ENCODE results near the gene COL4A6. TPM values are rescaled to one million over a fixed set of nuclear protein-coding genes. Genes with fewer than 3 reads are reported as not detected.
"Not testable (repeated sequence)": the region's sequence is repeated elsewhere in the genome, so short reads cannot be mapped to it uniquely, and the experiment has no call there.

Gene COL4A6
- polyA plus RNA-seq (2012; ENCODE audit: insufficient read depth, insufficient read length, low read depth), result not detected

DNA sequence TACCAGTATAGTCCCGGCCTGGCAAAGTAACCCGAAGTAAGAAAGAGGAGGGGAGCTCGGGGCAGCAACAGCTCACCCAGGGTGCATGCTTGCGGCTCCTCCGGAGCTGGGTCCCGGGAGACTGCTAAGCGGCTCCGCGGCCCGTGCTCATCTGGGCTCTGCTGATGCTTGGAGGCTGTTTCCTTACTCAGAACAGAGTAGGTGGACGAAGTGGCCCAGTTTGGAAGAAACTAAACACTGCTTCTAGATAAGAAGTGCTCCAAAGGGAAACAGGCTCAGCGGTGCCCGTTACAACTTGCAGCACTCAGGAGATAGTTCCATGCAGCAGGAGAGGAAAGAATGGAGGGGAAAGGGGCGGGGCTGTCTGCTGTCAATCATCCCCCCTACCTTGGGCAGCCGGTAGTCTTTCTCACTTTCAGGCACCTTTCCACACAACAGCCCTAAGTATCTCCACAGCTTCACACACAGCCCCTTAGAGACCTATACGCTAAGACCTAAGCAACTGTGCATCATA lies at the start of gene COL4A6:
Gene COL4A6 (minus strand): TSS at position 313 of the 514 bp plus-strand sequence. CDS start 226 bp downstream, at position 87.
- H3K27me3 ChIP-seq, result no peaks in the 10 kb centered on the region; the same call in 1 of the 2 replicates
- no peaks in the 10 kb centered on the region for H3K36me3 ChIP-seq
- TF ChIP-seq, protein P1, sequence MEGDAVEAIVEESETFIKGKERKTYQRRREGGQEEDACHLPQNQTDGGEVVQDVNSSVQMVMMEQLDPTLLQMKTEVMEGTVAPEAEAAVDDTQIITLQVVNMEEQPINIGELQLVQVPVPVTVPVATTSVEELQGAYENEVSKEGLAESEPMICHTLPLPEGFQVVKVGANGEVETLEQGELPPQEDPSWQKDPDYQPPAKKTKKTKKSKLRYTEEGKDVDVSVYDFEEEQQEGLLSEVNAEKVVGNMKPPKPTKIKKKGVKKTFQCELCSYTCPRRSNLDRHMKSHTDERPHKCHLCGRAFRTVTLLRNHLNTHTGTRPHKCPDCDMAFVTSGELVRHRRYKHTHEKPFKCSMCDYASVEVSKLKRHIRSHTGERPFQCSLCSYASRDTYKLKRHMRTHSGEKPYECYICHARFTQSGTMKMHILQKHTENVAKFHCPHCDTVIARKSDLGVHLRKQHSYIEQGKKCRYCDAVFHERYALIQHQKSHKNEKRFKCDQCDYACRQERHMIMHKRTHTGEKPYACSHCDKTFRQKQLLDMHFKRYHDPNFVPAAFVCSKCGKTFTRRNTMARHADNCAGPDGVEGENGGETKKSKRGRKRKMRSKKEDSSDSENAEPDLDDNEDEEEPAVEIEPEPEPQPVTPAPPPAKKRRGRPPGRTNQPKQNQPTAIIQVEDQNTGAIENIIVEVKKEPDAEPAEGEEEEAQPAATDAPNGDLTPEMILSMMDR (IDR thresholded peaks at IDR 0.05; ENCODE audit: low read depth, low read length), result no peak
- H3K4me1 ChIP-seq, result no peaks in the 10 kb centered on the region
- no peaks in the 10 kb centered on the region for H3K9me3 ChIP-seq
- H3K4me3 ChIP-seq (ENCODE audit: low read depth, low read length), result no peak within 1 kb of the TSS
- DNase-seq, result no peak

DNA sequence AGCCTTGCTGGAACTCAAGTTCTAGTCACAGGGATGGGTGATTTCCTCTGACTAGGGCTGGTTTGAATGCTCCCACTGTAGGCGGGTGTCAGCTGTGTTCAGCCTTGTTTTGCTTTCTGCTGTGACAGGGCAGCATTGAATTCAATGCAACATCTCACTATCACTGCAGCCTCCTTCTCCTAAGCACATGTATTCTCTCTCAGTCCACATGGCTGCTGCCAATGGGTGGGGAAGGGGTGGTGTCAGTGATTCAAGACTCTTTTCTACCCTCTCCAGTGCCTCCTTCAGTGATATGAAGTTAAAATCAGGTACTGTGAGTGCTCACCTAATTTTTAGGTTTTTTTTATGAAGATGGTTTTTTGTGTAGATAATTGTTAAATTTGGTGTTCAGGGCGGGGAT lies 47.7 kb upstream of the COL4A6 start:
- Histone ChIP-seq H3K4me1 (no peaks in the 10 kb centered on the region), H3K36me3 (no peaks in the 10 kb centered on the region), H3K9me3 (no peaks in the 10 kb centered on the region), H3K4me3 (ENCODE audit: low read depth, low read length) (no peak overlapping the region), H3K27me3 (no peaks in the 10 kb centered on the region)
- TF ChIP-seq, protein P1 (IDR thresholded peaks at IDR 0.05; ENCODE audit: low read depth, low read length), result no peak
- no peak for DNase-seq

DNA sequence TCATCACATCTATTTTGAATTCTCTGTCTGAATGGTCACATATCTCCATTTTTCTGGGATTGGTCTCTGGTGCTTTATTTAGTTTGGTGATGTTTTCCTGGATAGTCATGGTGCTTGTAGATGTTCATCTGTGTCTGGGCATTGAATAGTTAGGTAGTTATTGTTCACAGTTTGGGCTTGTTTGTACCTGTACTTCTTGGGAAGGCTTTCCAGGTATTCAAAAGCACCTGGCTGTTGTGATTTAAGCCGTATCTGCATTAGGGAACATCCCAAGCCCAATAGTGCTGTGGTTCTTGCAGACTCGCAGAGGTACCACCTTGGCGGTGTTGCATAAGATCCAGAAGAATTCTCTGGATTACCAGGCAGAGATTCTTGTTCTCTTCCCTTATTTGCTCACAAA lies 46.0 kb upstream of the COL4A6 start:
- Histone ChIP-seq H3K27me3 (no peaks in the 10 kb centered on the region), H3K36me3 (no peaks in the 10 kb centered on the region), H3K4me1 (no peaks in the 10 kb centered on the region), H3K9me3 (no peaks in the 10 kb centered on the region), H3K4me3 (ENCODE audit: low read depth, low read length) (no peak overlapping the region)
- TF ChIP-seq, protein P1 (IDR thresholded peaks at IDR 0.05; ENCODE audit: low read depth, low read length), result no peak
- no peak for DNase-seq

DNA sequence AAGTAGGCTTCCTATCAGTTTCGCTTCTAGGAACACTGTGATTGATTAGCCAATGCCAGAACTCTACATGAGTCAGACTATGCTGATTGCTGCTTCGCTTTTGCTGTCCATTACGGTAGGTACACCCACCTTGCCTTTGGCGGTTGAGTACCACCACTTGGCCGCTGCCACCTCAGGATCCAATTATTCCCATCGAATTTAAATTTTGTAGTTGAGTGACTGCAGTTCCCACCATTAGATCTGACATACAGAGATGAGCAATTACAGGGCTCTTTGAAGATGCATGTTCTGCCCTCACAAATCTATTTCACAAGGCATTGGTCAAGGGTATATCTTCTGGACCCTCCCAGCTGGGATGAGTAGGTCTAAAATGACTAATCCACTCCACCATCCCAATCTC lies 43.3 kb upstream of the COL4A6 start:
- H3K27me3 ChIP-seq; DNase-seq; H3K4me3 ChIP-seq (ENCODE audit: low read depth, low read length); H3K9me3 ChIP-seq; H3K4me1 ChIP-seq; H3K36me3 ChIP-seq: not testable (repeated sequence)

DNA sequence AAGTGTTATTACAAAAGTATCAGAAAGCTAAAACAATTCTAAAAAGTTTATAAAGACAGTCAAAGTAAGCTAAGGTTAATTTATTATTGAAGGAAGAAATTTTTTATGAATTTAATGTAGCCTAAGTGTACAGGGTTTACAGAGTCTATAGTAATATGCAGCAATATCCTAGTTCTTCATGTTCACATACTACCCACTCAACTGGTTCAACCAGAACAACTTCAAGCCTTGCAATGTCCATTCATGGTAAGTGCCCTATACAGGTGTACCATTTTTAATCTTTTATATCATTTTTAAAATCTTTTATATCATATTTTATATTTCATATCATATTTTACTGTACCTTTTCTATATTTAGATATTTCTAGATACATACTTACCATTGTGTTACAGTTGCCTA lies 35.8 kb upstream of the COL4A6 start:
- DNase-seq, result no peak
- Histone ChIP-seq H3K27me3 (no peaks in the 10 kb centered on the region), H3K9me3 (no peaks in the 10 kb centered on the region)

DNA sequence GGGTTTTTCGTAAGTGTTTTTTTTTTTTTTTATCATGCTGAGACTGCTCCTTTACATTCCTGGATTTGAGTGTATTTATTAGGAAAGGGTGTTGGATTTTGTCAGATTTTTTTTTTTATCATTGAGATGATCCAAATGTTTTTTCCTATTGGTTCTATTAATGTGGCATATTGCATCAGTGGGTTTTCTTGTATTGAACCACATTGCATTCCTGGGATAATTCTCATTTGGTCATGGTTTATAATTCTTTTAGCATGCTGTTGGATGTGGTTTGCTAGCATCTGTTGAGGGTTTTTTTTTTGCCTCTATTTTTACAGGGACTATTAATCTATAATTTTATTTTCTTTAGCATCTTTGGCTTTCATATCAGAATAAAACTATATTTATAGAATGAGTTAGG lies 30.3 kb upstream of the COL4A6 start:
- Histone ChIP-seq H3K4me3 (ENCODE audit: low read depth, low read length) (no peak overlapping the region), H3K9me3 (no peaks in the 10 kb centered on the region), H3K36me3 (no peaks in the 10 kb centered on the region), H3K4me1 (no peaks in the 10 kb centered on the region), H3K27me3 (no peaks in the 10 kb centered on the region)
- no peak for DNase-seq
- TF ChIP-seq, protein P1 (IDR thresholded peaks at IDR 0.05; ENCODE audit: low read depth, low read length), result no peak

More for the DNA sequence above, 35.8 kb upstream of the COL4A6 start:
- TF ChIP-seq, protein P1 (IDR thresholded peaks at IDR 0.05; ENCODE audit: low read depth, low read length), result no peak
- Histone ChIP-seq H3K4me3 (ENCODE audit: low read depth, low read length) (no peak overlapping the region), H3K36me3 (no peaks in the 10 kb centered on the region), H3K4me1 (no peaks in the 10 kb centered on the region)

All from BE2C (cell line).